Cardiac septum (tissue), 1 donor: ENCODE results near the gene SON. TPM values are rescaled to one million over a fixed set of nuclear protein-coding genes. Genes with fewer than 3 reads are reported as not detected.
"Not testable (repeated sequence)": the region's sequence is repeated elsewhere in the genome, so short reads cannot be mapped to it uniquely, and the experiment has no call there.

Source experiments
- DNase-seq: peaks from one replicate; pipeline ENCODE4 v3.0.0-alpha.2; 2020; ENCODE audit warnings: low spot score
- intact Hi-C: fragments of 100-400 bp; cut with DNase I; formaldehyde crosslinking; loops from one replicate; pipeline ENCODE4 v1.14.0; 2022
- total RNA-seq: library from RNA; stranded (reverse); fragmentation: NEBNext Ultra II Directional; extraction: Animal tissue kit (Norgen Biotek cat#: 25700); gene quantifications from one replicate; pipeline ENCODE4 v1.2.1, GENCODE V29; 2021
- donor health status: DM: no; HTN: no; CAD: no.

The SON gene
- total RNA-seq, 1 donor from 2014 or later: 212 TPM

GRCh38 chr21:33562389-33562788 is 19.6 kb downstream of the SON start:
- DNase-seq: no peak
- intact Hi-C loops: no loop called here

DNA sequence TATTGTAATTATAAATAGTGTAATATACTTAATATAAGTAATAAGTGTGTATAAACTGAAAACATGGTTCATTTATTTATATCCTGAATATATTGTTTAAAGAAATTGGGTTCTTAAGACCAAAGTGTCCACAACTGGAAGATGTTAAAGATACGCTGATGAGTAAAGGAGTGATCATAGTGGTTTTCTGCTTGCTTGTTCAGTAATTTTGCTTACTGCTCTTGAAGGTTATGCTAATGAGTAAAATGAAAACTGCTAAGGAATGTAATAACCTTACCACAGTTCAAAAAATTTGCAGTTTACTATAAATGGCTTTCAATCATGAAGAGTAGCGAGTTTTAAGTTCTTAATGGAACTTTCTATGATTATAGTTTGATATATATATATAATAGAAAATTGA is 23.7 kb downstream of the SON start:
- intact Hi-C loops: no loop called here
- no peak for DNase-seq

GRCh38 chr21:33567914-33568313 is 25.1 kb downstream of the SON start:
- intact Hi-C loops: no loop called here
- no peak for DNase-seq

- intact Hi-C loops: no loop called here
- DNase-seq: no peak
Observed at GRCh38 chr21:33568448-33568847, 25.6 kb downstream of the SON start.

DNA sequence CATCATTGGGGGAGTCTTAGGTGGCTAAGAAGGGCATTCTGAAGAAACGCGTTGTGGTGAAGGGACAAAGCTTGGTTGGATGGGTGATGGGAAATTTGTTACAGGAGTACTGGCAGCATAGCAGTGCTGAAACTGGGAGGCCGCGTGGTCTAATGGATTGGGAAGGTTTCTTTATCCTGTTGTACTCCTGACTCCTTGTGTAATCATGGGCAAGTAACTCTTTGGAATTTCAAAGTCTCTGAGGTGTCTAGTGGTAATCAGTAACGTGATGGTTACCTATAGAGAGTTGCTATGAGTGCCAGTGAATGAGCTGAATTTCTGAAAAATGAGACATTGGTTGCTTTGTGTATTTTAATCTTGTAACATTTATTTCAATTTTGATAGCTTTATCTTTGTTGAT is 27.2 kb downstream of the SON start:
- DNase-seq: no peak
- intact Hi-C loops: no loop called here

- intact Hi-C loops: no loop called here
- no peak for DNase-seq
Observed at GRCh38 chr21:33572350-33572749, 29.5 kb downstream of the SON start.

GRCh38 chr21:33576741-33577141 is 33.9 kb downstream of the SON start:
- DNase-seq, intact Hi-C loops: not testable (repeated sequence)

- intact Hi-C loops: no loop called here
- DNase-seq: no peak
Observed at GRCh38 chr21:33578214-33578613, 35.4 kb downstream of the SON start.

GRCh38 chr21:33578959-33579542 is 36.2 kb downstream of the SON start:
- DNase-seq: no peak
- intact Hi-C loops: no loop called here

GRCh38 chr21:33584455-33584854 is 41.6 kb downstream of the SON start:
- intact Hi-C loops: no loop called here
- DNase-seq: no peak

- DNase-seq: no peak
- intact Hi-C loops: no loop called here
Observed at GRCh38 chr21:33586927-33587326, 44.1 kb downstream of the SON start.

DNA sequence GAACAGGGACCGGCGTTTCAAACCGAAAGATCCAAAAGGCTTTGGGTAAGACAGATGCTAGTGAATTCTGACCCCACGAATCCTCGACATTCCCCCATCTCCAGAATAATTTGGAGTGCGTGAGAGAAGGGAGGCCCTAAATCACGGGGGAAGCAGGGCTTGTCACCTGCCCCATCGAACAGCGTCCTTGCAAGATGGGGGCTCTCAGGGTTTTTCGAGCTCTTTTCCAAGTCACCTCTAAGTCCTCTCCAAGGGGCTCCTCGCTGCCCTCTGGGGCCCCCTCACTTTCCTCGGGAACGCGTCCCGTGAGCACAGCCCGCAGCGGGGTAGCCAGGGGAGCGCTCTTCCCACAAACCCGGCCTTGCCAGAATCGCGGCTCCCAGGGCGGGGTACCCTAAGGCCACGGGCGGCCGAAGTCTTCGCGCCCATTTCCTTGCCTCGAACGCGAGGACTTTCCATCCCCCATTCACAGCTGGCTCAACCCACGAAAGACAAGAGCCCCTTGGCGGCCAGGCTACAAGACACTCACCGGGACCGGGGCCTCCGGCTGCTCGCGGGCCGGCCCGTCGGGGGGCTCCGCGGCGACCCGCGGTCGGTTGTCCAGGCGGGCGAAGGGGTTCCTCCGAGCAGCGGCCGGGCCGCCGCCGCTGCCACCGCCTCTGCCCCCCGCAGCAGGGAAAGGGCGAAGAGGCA is 45.1 kb downstream of the SON start:
- intact Hi-C loops: loop anchor here (2.0 kb wide), 1 partner anchor 45 kb away; the partner anchor contains the start of genes GART and SON

DNA sequence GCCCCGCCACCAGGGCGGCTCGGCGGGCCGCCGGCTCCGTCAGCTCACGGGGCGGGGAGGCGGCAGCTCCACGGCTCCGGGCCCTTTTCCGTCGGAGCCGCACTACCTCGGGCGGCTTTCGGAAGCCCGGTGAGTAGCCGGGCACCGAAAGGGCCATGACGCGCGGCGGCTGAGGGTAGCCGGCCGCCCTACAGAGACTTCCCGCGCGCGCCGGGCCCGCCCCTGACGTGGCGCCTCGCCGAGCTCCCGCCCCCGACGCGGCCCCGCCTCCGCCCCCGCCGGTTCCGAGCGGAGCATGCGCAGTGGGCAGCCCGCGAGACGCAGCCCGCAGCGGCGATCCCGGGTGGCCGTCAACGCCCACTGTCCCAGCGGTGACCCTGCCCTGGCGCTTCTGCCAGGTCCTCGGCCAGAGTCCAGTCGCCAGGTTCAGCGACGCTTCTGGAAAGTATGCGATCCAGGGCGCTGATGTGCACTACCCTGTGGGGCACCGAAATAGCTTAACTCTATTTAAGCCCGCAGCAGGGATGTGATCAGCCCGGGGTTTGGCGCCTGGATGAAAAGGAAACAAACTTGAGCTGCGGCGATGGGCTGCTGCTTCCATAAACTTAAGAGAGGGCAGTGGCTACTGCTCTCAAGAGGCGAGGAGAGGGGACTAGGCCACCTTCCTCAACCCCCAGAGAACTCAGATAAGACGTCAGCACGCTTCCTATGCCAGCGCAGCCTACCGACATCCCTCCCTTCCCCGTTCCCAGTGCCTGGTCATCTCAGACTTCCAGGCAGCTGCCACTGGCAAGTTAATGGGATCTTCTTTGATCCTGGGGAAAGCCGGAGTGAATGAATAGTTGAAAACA is 45.9 kb downstream of the SON start, which contains the start of gene DONSON:
DONSON (minus strand) TSS at position 200 of the 851 bp plus-strand sequence; CDS start at position 157, 43 bp downstream.
- intact Hi-C loops: loop anchor here (2.0 kb wide), 1 partner anchor 46 kb away; the partner anchor contains the start of genes GART and SON

More for the DNA sequence above, 45.1 kb downstream of the SON start:
- DNase-seq: peak; percentile 76

DNA sequence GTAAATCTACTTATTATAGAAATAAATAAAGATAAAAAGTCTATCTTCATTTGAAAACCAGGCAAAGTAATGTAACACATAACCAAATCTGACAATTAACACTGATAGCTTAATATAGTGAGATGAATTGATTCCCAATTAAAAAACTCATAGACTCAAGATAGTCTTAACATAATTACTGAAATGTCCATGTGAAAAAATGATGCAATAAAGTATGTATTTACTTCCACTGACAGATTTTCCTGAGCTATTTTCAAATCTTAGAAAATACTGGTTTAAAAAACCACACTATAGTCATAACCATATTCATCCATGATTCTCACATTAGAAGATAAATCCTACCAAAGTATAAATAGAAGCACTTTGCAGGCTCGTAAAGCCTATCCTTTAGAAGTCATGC is 55.2 kb downstream of the SON start:
- DNase-seq: no peak
- intact Hi-C loops: no loop called here

More for the DNA sequence above, 45.9 kb downstream of the SON start, which contains the start of gene DONSON:
- DNase-seq: peak; percentile 96

GRCh38 chr21:33608559-33608958 is 65.7 kb downstream of the SON start:
- DNase-seq: no peak
- intact Hi-C loops: no loop called here

DNA sequence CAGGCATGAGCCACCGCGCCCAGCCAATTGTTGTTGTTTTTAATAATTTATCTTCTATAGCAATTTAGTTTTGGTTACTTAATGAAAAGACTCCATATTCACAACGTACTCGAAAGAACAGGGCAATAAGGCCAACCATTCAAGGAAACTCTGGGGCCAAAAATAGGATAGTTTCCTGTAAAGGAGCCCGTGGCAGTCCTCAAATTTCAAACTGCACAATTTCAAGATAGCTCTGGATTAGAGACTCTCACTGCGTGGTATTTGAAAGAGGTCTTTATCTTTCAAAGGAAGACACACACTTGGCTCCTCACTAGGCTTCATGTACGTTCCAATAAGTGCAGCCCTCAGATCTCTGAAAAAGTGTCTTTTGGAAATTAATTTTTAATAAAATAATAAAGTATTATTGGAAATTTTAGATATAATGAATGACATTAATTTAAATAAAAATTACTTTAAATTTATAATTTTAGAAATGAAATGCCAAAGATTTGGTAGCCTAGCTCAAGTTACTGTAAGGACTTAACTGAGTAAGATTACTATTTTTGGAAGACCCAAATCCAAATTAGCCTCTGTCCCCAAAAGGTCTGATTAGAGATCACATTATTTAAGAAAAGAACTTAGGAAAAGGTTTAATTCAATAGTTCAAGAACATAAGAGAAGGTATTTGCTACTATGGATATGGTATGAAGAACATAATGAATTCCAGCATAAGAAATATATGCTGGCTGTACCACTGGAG is 68.3 kb downstream of the SON start:
- intact Hi-C loops: no loop called here
- no peak for DNase-seq

DNA sequence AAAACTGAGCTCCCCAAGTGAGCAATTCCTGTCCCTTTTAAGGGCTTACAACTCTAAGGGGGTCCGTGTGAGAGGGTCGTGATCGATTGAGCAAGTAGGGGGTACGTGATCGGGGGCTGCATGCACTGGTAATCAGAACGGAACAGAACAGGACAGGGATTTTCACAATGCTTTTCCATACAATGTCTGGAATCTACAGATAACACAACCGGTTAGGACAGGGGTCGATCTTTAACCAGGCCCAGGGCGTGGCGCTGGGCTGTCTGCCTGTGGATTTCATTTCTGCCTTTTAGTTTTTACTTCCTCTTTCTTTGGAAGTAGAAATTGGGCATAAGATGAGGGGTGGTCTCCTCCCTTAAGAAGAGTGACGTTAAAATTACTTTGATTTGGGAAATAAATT is 74.7 kb downstream of the SON start:
- intact Hi-C loops, DNase-seq: not testable (repeated sequence)

- intact Hi-C loops: no loop called here
- no peak for DNase-seq
Observed at GRCh38 chr21:33618407-33618806, 75.6 kb downstream of the SON start.

- DNase-seq: no peak
- intact Hi-C loops: no loop called here
Observed at GRCh38 chr21:33619726-33620125, 76.9 kb downstream of the SON start.

GRCh38 chr21:33622253-33622652 is 79.4 kb downstream of the SON start:
- intact Hi-C loops: no loop called here

More at GRCh38 chr21:33622253-33622652, 79.4 kb downstream of the SON start:
- no peak for DNase-seq
